ENCODE data around the gene WDR18.
"Not testable (repeated sequence)": the region's sequence is repeated elsewhere in the genome, so short reads cannot be mapped to it uniquely, and the experiment has no call there.

The WDR18 gene

DNA sequence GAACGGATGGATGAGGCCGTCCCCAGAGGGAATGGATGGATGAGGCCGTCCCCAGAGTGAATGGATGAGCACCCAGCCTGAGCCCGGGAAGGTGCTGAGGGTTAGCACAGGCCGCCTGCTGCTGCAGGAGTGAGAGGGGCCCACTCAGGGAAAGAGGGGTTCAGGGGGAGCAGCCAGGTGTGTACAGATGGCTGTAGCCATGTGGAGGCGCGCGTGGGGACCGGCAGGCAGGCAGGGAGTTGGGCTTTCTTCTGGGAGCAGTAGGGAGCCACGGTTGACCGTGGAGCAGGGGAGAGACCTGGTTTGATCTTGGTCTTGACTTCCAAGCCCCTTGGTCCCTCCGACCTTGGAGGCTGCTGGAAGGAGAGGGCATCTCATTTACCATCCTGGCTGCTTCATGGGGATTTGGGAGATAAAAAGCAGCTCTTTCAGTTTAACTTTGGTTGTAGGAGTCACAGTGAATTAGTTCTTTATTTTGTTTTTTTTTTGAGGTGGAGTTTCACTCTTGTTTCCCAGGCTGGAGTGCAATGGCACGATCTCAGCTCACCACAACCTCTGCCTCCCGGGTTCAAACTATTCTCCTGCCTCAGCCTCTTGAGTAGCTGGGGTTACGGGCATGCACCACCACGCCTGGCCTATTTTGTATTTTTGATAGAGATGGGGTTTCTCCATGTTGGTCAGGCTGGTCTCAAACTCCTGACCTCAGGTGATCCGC lies 33.6 kb upstream of the WDR18 start:
- DNase-seq: no peak

DNA sequence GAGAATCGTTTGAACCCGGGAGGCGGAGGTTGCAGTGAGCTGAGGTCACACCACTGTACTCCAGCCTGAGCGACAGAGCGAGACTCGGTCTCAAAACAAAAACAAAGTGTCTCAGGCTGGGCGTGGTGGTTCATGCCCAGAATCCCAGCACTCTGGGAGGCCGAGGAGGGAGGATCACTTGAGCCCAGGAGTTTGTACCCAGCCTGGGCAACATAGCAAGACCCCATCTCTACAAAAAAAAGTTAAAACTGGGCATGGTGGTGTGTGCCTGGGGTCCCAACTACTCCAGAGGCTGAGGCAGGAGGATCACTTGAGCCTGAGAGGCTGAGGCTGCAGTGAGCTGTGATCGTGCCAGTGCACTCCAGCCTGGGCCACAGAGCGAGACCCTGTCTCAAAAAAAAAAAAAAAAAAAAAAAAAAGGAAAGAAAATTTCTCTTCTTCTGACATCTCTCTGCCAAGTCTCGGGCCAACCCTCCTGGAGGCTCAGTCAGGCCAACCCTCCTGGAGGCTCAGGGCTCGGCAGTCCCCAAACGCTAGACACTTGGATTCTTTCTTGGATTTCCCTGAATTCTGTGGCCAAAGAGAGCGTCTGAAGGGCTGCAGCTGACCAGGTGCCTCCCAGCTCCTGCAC lies 32.0 kb upstream of the WDR18 start:
- DNase-seq: no peak

DNA sequence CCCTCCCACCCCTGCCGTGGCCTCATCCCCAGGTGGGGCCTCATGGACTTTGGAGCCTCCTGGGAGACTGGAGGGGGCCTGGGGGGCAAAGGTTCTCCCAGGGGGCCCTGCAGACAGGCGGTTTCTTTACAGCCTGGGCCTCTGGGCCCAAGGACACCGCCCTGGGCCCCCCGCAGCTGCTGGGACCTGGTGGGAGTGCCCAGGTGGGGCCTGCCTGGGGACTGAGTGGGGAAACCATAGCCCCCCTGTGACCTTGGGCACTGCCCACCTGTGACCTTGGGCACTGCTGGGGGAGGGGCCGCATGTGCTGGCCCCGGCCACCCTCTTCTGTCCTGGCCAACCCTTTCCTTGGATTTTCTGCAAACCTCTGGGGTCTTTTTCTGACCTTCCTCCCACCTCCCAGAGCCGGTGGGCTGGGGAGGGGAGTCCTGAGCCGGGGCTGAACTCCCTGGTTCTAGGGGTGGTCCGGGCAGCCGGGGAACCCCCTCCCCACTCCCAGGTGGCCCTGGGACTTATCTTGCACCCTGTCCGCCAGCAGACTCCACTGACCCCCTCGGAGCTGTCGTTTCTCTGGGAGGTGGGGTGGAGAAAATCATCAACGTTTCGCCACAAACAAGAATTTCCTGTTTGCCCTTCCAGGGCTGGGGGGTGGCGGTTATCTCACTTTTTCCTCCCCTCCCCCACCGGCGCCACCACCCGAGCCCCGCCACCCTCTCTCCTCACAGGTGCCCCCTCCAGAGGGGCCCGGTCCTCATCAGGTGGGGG lies 31.3 kb upstream of the WDR18 start:
- peak; percentile 40 for DNase-seq

DNA sequence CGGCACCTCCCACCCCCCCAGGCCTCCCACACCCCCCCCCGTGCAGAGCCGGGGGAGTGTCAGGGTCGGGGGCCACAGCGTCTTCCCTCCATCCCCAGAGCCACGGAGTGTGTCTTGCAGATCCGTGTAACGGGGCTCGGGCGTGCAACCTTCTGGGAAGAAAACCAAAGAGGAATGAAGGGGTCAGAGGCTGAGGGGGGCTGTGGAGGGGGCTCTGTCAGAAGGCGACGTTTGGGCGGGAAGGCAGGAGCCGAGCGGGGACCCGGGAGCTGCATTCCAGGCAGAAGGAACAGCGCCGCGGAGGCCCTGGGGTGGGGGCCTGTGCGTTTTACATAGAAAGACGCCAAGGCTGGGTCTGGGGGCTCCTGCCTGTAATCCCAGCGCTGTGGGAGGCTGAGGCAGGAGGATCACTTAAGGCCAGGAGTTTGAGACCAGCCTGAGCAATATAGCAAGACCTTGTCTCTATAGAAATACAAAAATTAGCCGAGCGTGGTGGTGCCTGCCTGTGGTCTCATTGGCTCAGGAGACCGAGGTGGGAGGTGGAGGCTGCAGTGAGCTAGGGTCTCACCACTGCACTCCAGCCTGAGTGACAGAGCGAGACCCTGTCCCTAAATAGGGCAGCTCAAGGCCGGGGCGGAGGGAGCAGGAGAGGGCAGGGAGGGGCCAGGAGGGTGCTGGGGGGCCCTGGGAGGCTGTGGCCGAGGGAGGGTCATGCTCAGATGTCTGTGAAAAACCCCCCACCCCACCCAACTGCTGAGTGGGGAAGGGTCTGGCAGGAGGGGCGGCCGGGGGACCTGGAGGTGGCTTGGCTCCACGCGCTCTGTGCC lies 30.5 kb upstream of the WDR18 start:
- no peak for DNase-seq

DNA sequence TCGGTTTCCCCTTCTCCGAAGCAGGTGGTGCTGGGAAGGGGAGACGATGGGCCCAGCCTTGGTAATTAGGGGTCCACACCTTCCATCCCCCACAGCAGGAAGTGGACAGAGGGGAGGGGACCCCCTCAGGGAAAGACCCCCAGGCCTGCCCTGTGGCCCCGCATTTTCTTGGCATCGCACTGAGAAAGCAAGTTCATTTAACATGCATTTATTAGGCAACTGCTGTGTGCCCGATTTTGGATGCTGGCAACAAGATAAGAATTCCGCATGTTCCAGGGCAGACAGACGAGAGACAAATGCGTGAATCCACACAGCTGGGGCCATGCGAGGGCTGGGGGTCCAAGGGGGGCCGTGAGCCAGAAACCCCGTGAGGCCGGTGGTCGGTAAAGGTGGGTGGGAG lies 29.9 kb upstream of the WDR18 start:
- DNase-seq: no peak

DNA sequence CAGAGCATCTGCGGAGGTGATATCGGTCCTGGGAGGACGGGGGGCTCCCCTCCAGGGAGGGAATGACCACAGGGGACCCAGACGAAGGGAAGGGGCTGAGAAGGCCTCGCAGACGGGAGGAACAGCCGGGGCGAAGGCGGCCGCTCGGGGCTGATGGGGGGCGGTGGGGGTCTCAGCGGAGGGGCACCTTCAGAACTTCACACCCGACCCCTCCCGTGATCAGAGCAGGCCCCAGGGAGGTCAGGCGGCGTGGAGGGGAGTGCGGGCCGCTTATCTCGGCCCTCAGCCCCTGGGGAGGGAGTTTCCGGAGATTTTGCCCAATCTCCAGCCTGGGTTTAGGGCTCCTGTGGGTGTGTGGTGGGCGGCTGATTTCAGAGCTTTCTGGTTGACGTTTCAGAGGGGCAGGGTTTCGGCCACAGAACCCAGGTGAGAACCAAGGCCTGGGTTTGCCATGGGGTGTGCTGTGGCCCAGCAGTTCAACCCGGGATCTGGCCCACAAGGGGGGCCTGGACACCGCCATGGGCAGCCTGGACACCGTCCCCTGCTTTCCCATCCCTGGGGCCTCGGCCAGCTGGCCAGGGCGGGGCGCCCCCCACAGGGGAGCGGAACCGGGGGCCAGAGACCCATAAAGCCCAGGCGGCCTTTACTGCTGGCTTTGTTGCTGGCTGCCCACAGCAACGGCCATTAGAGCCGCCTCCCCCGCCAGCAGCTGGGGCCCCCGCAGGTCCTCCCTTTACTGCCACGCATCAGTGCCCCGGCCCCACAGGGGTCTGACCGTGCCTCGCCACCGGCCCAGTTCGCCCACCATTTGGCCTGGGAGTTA lies 29.3 kb upstream of the WDR18 start:
- no peak for DNase-seq

DNA sequence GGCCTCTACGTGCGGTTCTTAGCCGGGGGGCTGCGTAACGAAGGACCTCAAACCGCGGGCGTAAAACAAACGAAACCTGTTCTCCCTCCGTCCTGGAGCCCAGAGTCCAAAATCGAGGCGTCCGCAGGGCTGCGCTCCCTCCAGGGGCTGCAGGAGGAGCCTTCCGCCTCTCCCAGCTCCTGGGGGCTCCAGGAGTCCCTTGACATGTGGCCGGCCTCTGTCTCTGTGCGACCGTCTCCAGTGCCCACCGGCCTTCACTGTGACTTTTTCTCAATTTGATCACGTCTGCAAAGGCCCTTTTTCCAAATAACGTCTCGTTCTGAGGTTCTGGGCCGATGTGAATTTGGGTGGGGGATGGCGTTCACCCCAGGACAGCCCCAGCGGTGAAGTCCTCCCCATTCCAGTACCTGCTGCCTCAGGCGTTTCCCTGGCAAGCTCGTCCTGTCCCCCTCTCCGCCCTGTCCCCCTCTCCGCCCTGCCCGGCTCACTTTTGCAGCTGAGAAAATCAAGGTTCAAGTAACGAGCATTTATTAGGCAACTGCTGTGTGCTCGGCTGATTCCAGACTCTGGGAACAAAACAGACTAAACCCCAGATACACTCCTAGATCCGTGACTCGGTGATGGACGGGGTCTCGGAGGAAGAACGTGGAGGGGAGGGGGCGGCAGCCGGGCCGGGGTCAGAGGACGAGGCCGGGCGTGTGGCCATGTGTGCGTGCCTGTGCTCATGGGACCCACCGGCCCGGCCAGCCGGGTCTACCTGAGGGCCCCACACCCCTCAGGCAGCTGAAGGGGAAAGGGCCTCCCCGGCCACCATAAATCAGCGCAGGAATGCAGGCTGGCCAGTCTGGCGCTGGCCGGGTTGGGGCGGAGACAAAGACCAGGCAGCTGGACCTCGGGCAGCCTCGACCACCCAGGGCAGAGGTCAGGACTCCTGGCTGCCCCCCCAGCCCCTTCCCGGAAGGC lies 28.1 kb upstream of the WDR18 start:
- no peak for DNase-seq

DNA sequence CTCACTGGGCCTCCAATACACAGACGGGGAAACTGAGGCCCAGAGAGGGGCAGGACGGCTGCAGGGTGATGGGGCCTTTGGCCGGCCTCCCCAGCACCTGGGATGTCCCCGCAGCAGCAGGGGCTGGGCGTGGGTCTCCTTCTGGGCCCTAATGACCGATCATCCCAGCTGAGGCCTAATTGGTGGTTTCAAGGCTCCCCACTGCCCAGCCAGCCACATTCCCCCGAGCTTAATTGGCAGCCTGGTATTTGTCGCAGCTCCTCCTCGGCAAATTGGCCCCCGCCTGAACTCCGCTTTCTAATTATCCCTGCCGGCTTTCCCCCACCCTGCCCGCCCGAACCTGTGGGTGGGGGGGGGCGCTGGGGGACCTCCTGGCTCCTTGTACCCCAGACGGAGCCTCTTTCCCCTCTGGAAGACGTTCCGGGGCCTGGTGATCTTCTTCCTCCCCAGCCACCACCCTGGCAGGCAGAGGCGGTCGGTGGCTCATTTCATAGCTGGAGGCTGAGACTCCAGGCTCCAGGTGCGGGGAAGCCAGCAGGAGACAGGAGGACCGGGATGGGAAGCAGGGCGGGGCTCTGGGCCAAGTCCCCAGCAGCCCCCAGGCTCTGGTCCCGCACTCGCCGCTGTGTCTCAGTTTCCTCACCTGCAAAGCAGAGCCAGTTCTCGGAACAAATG lies 27.2 kb upstream of the WDR18 start:
- no peak for DNase-seq

DNA sequence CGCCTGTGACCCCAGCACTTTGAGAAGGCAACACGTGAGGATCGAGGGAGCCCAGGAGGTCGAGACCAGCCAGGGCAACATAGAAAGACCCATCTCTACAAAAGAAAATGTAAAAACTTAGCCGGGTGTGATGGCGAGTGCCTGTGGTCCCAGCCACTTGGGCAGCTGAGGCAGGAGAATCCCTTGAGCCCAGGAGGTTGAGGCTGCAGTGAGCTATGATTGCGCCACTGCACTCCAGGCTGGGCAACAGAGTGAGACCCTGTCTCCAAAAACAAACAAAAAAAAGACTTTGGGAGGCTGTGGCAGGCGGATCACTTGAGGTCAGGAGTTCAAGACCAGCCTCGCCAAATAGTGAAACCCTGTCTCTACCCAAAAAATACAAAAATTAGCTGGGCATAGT lies 26.6 kb upstream of the WDR18 start:
- DNase-seq: not testable (repeated sequence)

DNA sequence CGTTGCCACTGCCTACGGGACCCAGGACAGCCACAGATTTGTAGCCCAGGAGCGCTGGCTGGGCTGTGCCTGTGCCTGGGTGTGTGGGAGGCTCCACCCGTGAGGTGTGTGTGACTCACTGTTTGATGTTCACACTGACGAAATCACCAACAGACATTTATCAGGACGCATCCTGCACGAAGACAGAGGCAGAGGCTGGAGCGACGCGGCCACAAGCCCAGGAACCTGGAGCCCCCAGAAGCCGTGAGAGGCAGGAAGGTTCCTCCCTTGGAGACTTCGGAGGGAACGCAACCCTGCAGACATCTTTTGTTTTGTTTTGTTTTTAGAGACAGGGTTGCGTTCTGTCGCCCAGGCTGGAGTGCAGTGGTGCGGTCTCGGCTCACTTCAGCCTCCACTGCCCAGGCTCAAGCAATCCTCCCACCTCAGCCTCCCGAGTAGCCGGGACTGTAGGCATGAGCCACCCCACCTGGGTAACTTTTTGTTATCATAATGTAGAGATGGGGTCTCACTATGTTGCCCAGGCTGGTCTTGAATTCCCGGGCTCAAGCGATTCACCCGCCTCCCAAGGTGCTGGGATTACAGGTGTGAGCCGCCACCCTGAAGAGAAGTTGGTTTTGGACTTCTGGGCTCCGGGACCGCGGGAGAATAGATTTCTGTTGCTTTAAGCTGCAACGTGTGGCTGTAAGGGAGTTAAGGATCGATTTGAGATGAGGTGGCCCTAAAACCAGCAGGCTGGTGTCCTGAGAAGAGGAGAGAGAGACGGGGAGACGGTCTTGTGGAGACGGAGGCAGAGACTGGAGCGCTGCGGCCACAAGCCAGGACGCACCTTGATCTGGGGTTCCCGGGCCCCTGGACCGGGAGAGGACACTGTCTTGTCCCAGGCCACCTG lies 24.9 kb upstream of the WDR18 start:
- DNase-seq: no peak

DNA sequence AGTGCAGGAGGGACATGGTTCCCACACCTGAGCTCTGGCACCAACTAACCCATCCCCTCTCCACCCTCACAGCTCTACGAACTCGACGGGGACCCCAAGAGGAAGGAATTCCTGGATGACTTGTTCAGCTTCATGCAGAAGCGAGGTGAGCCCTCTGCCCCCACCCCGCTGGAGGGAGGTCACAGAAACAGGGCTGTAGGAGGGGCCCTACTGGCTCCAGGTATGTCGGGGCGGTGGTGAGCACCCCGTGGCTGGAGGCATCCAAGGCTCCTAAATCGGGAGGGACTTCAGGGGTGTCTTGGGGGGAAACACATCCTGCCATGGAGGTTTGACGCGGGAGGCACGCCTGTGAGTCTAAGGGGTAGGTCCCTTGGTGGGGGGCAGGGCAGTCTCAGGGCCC lies 24.1 kb upstream of the WDR18 start:
- no peak for DNase-seq

DNA sequence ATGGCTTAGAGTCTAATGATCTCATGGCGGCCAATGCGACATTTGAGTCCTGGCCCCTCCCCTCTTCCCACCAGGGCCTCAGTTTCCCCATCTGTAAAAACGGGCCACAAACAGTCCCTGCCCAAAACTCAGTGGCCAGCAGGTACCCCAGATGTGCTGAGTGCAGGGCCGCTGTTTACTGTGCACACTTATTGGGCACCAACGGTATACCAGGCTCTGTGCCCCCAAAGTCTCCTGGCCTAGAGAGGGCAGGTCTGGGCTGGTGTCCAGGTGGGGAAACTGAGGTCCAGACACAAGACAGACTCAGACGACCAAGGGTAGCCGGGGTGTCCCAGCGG lies 23.6 kb upstream of the WDR18 start:
- no peak for DNase-seq

DNA sequence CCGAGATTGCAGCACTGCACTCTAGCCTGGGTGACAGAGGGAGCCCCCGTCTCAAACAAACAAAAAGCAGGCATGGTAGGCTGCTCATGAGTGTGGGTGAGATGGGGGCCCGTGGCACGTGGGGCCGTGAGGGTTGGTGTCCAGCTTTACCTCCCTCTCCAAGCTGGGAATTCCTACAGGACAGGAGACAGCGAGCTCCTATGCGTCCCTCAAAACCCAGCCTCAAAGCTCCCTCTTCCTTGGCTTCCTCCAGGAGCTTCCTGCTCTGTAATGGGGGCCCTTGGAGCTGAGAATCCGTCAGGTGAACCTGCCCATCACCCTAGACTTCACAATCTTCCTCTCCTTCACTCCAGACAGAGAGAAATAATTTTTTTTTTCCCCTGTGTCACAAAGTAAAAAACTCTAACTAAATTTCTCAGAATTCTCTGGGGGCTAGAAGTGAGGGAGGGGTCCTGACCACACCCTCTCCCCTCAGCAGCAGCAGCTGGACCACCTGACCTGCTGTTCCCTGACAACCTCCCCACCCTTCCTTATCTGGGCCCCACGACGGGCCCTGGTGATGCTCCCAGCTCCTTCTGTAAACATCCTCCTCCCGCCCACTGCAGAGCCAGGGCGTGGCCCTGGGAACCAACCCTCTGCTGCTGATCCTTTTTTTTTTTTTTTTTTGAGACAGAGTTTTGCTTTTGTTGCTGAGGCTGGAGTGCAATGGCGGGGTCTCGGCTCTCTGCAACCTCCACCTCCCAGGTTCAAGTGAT lies 22.1 kb upstream of the WDR18 start:
- DNase-seq: no peak

DNA sequence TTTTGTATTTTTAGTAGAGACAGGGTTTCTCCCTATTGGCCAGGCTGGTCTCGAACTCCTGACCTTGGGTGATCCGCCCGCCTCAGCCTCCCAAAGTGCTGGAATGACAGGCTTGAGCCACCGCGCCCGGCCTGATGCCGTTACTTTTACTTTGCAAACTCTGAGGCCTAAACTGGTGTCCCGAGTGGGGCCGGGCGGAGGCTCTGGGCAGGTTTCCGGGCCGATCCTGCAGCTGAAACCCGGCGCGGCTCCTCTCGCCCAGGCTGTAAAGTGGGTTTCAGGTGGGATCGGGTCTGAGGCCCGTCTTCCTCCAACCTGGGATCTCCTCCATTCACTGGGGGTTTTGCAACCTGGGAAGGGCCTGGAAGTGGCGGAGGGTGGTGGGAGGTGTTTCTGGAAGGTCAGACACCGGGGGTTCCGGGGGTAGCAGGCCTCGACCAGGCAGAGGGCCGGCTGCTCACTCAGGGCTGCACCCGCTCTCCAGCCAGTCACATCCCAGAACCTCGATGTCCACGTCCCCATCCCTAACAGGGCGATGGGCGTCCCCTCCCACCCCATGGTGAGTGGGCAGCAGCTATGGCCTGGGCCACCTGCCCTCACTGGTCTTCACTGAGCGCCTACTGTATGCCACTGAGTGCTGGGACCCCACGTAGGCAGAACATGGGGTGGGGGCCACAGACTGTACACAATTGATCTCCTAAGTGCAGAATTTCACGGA lies 21.3 kb upstream of the WDR18 start:
- DNase-seq: no peak

DNA sequence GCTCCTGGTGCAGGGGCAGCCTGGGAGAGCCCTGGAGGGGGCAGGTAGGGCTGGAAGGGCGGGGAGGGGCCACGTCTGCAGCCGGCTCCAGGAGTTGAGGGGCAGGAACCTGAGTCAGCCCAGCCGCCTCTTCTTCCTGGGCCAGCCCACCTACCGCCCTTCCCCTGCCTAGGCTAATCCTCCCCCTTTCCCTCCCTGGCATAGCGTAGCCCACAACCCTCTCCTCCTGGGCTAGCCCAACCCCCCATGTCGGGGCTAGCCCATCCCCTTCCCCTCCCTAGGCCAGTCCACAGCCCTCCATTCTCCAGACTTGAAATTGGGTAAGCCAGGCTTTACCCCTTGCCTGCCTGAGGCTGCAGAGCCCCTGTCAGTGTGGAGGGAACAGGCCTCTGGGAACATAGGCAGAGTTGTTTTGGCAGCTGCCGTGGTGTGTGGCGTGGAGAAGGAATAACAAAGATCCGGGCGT lies 20.6 kb upstream of the WDR18 start:
- DNase-seq: no peak

DNA sequence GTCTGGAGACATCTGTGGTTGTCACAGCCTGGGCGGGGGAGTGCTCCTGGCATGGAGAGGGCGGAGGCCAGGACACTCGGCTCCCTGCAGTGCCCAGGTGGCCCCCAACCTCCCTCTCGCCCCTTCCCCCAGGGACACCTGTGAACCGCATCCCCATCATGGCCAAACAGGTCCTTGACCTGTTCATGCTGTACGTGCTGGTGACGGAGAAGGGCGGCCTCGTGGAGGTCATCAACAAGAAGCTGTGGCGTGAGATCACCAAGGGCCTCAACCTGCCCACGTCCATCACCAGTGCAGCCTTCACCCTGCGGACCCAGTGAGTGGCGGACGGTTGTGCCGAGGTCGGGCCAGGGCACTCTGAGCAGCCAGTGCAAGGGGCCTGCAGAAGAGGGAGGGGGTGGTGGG lies 20.0 kb upstream of the WDR18 start:
- DNase-seq: no peak

DNA sequence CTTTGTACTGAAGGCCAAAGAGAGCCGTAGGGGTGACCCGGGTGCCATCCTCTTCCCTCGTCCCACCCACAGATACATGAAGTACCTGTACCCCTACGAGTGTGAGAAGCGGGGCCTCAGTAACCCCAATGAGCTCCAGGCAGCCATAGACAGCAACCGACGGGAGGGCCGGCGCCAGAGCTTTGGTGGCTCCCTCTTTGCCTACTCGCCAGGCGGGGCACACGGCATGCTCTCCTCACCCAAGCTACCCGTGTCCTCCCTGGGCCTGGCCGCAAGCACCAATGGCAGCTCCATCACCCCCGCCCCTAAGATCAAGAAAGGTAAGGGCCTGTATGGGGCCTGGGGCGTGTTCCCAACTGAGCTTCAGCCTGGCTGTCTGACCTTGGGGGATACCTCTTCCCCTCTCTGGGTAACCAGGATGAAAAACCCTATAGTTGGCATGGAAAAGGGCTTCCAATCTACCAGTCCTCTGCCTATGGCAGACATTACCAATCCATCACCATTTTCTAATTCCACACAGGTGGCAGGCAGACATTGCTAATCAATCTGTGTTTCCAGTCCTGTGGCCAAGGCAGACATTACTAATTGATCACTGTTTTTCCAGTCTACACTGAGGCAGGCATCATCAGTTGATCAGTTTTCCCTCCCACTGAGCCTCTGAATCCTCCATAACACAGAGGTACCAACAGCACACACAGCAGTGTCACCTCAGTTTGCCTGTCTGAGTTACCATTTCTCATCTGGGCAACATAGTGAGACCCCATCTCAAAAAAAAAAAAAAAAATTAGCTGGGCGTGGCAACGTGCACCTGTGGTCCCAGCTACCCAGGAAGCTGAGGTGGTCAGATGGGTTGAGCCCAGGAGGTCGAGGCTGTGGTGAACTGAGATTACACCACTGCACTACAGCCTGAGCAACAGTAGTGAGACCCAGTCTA lies 19.1 kb upstream of the WDR18 start:
- DNase-seq: no peak
